HL-60 (cell line): ENCODE data around the gene MSH2.
A peak's percentile ranks its signal among the peaks of the same experiment; 100 is the strongest.

Source experiments
- DNase-seq, 2 experiments: peaks; one replicate each; pipeline ENCODE4 v3.0.0-alpha.2; 2010 to 2020; ENCODE audit warnings: low read depth in 1 of 2, low spot score in 1 of 2
- H3K27ac ChIP-seq: fragments of 250-450 bp; sonication (Bioruptor Pico); replicated peaks from 2 replicates; pipeline ENCODE4 v1.5.1; 2020; ENCODE audit warnings: mild to moderate bottlenecking, moderate library complexity
- H3K27me3 ChIP-seq: fragments of 250-450 bp; sonication (Bioruptor Pico); 2 replicates; pipeline ENCODE4 v1.5.1; 2021; ENCODE audit warnings: mild to moderate bottlenecking, moderate library complexity; ENCODE audit not compliant: insufficient read depth, poor library complexity, severe bottlenecking
- H3K4me3 ChIP-seq: replicated peaks from 2 replicates; pipeline ENCODE4 v1.5.1; 2011; ENCODE audit warnings: mild to moderate bottlenecking, control low read depth, low read length; ENCODE audit not compliant: insufficient read depth
- CTCF ChIP-seq: IDR thresholded peaks from one replicate; pipeline ENCODE4 v1.5.1; 2011; ENCODE audit warnings: low read length, control low read depth, inconsistent platforms; ENCODE audit not compliant: insufficient read depth
- GABPA ChIP-seq: IDR thresholded peaks from 2 replicates; pipeline ENCODE4 v1.6.1; 2012; ENCODE audit warnings: low read depth
- POLR2AphosphoS5 ChIP-seq: IDR thresholded peaks from 2 replicates; pipeline ENCODE4 v1.6.1; 2012; ENCODE audit warnings: low read depth
- REST ChIP-seq: IDR thresholded peaks from 2 replicates; pipeline ENCODE4 v1.6.1; 2012; ENCODE audit warnings: low read depth; ENCODE audit not compliant: insufficient replicate concordance
- SPI1 ChIP-seq: IDR thresholded peaks from 2 replicates; pipeline ENCODE4 v1.6.1; 2012; ENCODE audit warnings: low read depth, mild to moderate bottlenecking, borderline replicate concordance

Gene MSH2

GRCh38 chr2:47519147-47519537 is 116.2 kb downstream of the MSH2 start:
- Histone ChIP-seq H3K27ac (no peak overlapping the region), H3K27me3 (no peaks in the 10 kb centered on the region), H3K4me3 (no peak overlapping the region)
- TF ChIP-seq POLR2AphosphoS5, result no peak
- TF ChIP-seq SPI1, result no peak
- TF ChIP-seq CTCF, result no peak
- TF ChIP-seq REST, result no peak
- TF ChIP-seq GABPA, result no peak
- no peak for DNase-seq

- Histone ChIP-seq H3K27me3 (no peaks in the 10 kb centered on the region), H3K27ac (no peak overlapping the region), H3K4me3 (no peak overlapping the region)
- no peak for DNase-seq
- no peak for TF ChIP-seq POLR2AphosphoS5
- TF ChIP-seq CTCF, result no peak
- TF ChIP-seq GABPA, result no peak
- TF ChIP-seq SPI1, result no peak
- TF ChIP-seq REST, result no peak
Observed at GRCh38 chr2:47519604-47520301, 116.8 kb downstream of the MSH2 start.

- peak; percentile 78 to 90 for DNase-seq
- TF ChIP-seq SPI1 (no peak), GABPA (no peak), CTCF (no peak), REST (no peak), POLR2AphosphoS5 (no peak)
- peak overlapping the region; percentile 53 for H3K4me3 ChIP-seq
Observed at GRCh38 chr2:47520302-47520630, 117.3 kb downstream of the MSH2 start.

More at GRCh38 chr2:47520302-47520630, 117.3 kb downstream of the MSH2 start:
- no peaks in the 10 kb centered on the region for H3K27me3 ChIP-seq
- H3K27ac ChIP-seq, result no peak overlapping the region
